GM19238 (cell line): ENCODE data around the gene EXOC4.

Experiments
- DNase-seq: peaks from one replicate; pipeline ENCODE4 v3.0.0; 2011; ENCODE audit warnings: low spot score; ENCODE audit not compliant: insufficient read length

Gene EXOC4

GRCh38 chr7:133423618-133424017, 170.7 kb downstream of the EXOC4 start:
- DNase-seq, result no peak

GRCh38 chr7:133428326-133428725, 175.4 kb downstream of the EXOC4 start:
- DNase-seq, result no peak

- DNase-seq, result no peak
Observed at GRCh38 chr7:133428876-133429275, 176.0 kb downstream of the EXOC4 start.

- DNase-seq, result no peak
Observed at GRCh38 chr7:133429371-133429770, 176.5 kb downstream of the EXOC4 start.

- no peak for DNase-seq
Observed at GRCh38 chr7:133431134-133431724, 178.4 kb downstream of the EXOC4 start.

GRCh38 chr7:133433165-133433812, 180.4 kb downstream of the EXOC4 start:
- DNase-seq, result no peak

- DNase-seq, result peak; percentile 5
Observed at GRCh38 chr7:133434246-133434865, 181.5 kb downstream of the EXOC4 start.

GRCh38 chr7:133436014-133436428, 183.1 kb downstream of the EXOC4 start:
- DNase-seq, result no peak

GRCh38 chr7:133437544-133437943, 184.7 kb downstream of the EXOC4 start:
- DNase-seq, result no peak

- DNase-seq, result no peak
Observed at GRCh38 chr7:133442818-133443217, 189.9 kb downstream of the EXOC4 start.

- DNase-seq, result no peak
Observed at GRCh38 chr7:133445617-133446016, 192.7 kb downstream of the EXOC4 start.

GRCh38 chr7:133448012-133448411, 195.1 kb downstream of the EXOC4 start:
- DNase-seq, result no peak

GRCh38 chr7:133452577-133452976, 199.7 kb downstream of the EXOC4 start:
- DNase-seq, result no peak

GRCh38 chr7:133458688-133459087, 205.8 kb downstream of the EXOC4 start:
- DNase-seq, result no peak

- DNase-seq, result no peak
Observed at GRCh38 chr7:133461421-133461820, 208.5 kb downstream of the EXOC4 start.

GRCh38 chr7:133475655-133476054, 222.8 kb downstream of the EXOC4 start:
- no peak for DNase-seq

- DNase-seq, result no peak
Observed at GRCh38 chr7:133477791-133478190, 224.9 kb downstream of the EXOC4 start.

- DNase-seq, result no peak
Observed at GRCh38 chr7:133478591-133479135, 225.8 kb downstream of the EXOC4 start.

GRCh38 chr7:133479456-133480065, 226.7 kb downstream of the EXOC4 start:
- no peak for DNase-seq

GRCh38 chr7:133480868-133481267, 228.0 kb downstream of the EXOC4 start:
- DNase-seq, result no peak

GRCh38 chr7:133481676-133482075, 228.8 kb downstream of the EXOC4 start:
- DNase-seq, result no peak

- DNase-seq, result no peak
Observed at GRCh38 chr7:133482599-133482998, 229.7 kb downstream of the EXOC4 start.
